ENCODE results near the gene AGBL4. TPM values are rescaled to one million over a fixed set of nuclear protein-coding genes. Genes with fewer than 3 reads are reported as not detected.
A peak's percentile ranks its signal among the peaks of the same experiment; 100 is the strongest.
"Not testable (repeated sequence)": the region's sequence is repeated elsewhere in the genome, so short reads cannot be mapped to it uniquely, and the experiment has no call there.

The AGBL4 gene
- total RNA-seq, 1 experiment from 2014 or later = not detected

GRCh38 chr1:49363628-49364027 is 660.1 kb downstream of the AGBL4 start:
- no peak overlapping the region for H3K4me3 ChIP-seq
- no peaks in the 10 kb centered on the region for H3K27me3 ChIP-seq
- no peaks in the 10 kb centered on the region for H3K9me3 ChIP-seq
- DNase-seq = no peak
- H3K36me3 ChIP-seq = no peaks in the 10 kb centered on the region

- Histone ChIP-seq H3K27me3 (no peaks in the 10 kb centered on the region), H3K36me3 (no peaks in the 10 kb centered on the region), H3K9me3 (no peaks in the 10 kb centered on the region), H3K4me3 (no peak overlapping the region)
- DNase-seq = no peak
These were observed 665.7 kb downstream of the AGBL4 start for GRCh38 chr1:49358036-49358435.

GRCh38 chr1:49356594-49356993 is 667.2 kb downstream of the AGBL4 start:
- Histone ChIP-seq H3K4me3 (no peak overlapping the region), H3K27me3 (no peaks in the 10 kb centered on the region), H3K9me3 (no peaks in the 10 kb centered on the region), H3K36me3 (no peaks in the 10 kb centered on the region)
- DNase-seq = no peak

GRCh38 chr1:49351768-49352167 is 672.0 kb downstream of the AGBL4 start:
- no peaks in the 10 kb centered on the region for H3K9me3 ChIP-seq
- peak; percentile 6 for DNase-seq
- H3K4me3 ChIP-seq = no peak overlapping the region
- H3K27me3 ChIP-seq = no peaks in the 10 kb centered on the region
- H3K36me3 ChIP-seq = no peaks in the 10 kb centered on the region

GRCh38 chr1:49346767-49347349 is 676.9 kb downstream of the AGBL4 start:
- no peak for DNase-seq

GRCh38 chr1:49340576-49340975 is 683.2 kb downstream of the AGBL4 start:
- Histone ChIP-seq H3K27me3 (no peaks in the 10 kb centered on the region), H3K9me3 (no peaks in the 10 kb centered on the region), H3K36me3 (no peaks in the 10 kb centered on the region), H3K4me3 (no peak overlapping the region)
- DNase-seq = no peak

More at GRCh38 chr1:49346767-49347349, 676.9 kb downstream of the AGBL4 start:
- no peaks in the 10 kb centered on the region for H3K9me3 ChIP-seq
- H3K36me3 ChIP-seq = no peaks in the 10 kb centered on the region
- no peaks in the 10 kb centered on the region for H3K27me3 ChIP-seq
- H3K4me3 ChIP-seq = no peak overlapping the region

- Histone ChIP-seq H3K36me3 (no peaks in the 10 kb centered on the region), H3K27me3 (no peaks in the 10 kb centered on the region), H3K4me3 (no peak overlapping the region), H3K9me3 (no peaks in the 10 kb centered on the region)
- DNase-seq = no peak
These were observed 684.7 kb downstream of the AGBL4 start for GRCh38 chr1:49339043-49339442.

- no peaks in the 10 kb centered on the region for H3K9me3 ChIP-seq
- H3K27me3 ChIP-seq = no peaks in the 10 kb centered on the region
- H3K4me3 ChIP-seq = no peak overlapping the region
- no peaks in the 10 kb centered on the region for H3K36me3 ChIP-seq
- no peak for DNase-seq
These were observed 686.5 kb downstream of the AGBL4 start for GRCh38 chr1:49337251-49337650.

- H3K9me3 ChIP-seq = no peaks in the 10 kb centered on the region
- no peaks in the 10 kb centered on the region for H3K27me3 ChIP-seq
- no peaks in the 10 kb centered on the region for H3K36me3 ChIP-seq
- no peak for DNase-seq
- no peak overlapping the region for H3K4me3 ChIP-seq
These were observed 689.8 kb downstream of the AGBL4 start for GRCh38 chr1:49333906-49334305.

- DNase-seq = no peak
- Histone ChIP-seq H3K4me3 (no peak overlapping the region), H3K9me3 (no peaks in the 10 kb centered on the region), H3K27me3 (no peaks in the 10 kb centered on the region), H3K36me3 (no peaks in the 10 kb centered on the region)
These were observed 692.5 kb downstream of the AGBL4 start for GRCh38 chr1:49331066-49331852.

- no peak for DNase-seq
- Histone ChIP-seq H3K36me3 (no peaks in the 10 kb centered on the region), H3K9me3 (no peaks in the 10 kb centered on the region), H3K4me3 (no peak overlapping the region), H3K27me3 (no peaks in the 10 kb centered on the region)
These were observed 699.7 kb downstream of the AGBL4 start for GRCh38 chr1:49323925-49324540.

- H3K4me3 ChIP-seq, DNase-seq, H3K36me3 ChIP-seq, H3K9me3 ChIP-seq, H3K27me3 ChIP-seq: not testable (repeated sequence)
These were observed 703.3 kb downstream of the AGBL4 start for GRCh38 chr1:49320493-49320892.

- H3K9me3 ChIP-seq = no peaks in the 10 kb centered on the region
- H3K4me3 ChIP-seq = no peak overlapping the region
- H3K27me3 ChIP-seq = no peaks in the 10 kb centered on the region
- no peak for DNase-seq
- no peaks in the 10 kb centered on the region for H3K36me3 ChIP-seq
These were observed 704.3 kb downstream of the AGBL4 start for GRCh38 chr1:49319426-49319963.

- no peak overlapping the region for H3K4me3 ChIP-seq
- H3K36me3 ChIP-seq = no peaks in the 10 kb centered on the region
- H3K9me3 ChIP-seq = no peaks in the 10 kb centered on the region
- no peaks in the 10 kb centered on the region for H3K27me3 ChIP-seq
- no peak for DNase-seq
These were observed 705.5 kb downstream of the AGBL4 start for GRCh38 chr1:49318218-49318617.

- Histone ChIP-seq H3K9me3 (no peaks in the 10 kb centered on the region), H3K36me3 (no peaks in the 10 kb centered on the region), H3K27me3 (no peaks in the 10 kb centered on the region), H3K4me3 (no peak overlapping the region)
- DNase-seq = no peak
These were observed 716.3 kb downstream of the AGBL4 start for GRCh38 chr1:49307457-49307856.

- DNase-seq = no peak
- H3K27me3 ChIP-seq = no peaks in the 10 kb centered on the region
- no peak overlapping the region for H3K4me3 ChIP-seq
- H3K36me3 ChIP-seq = no peaks in the 10 kb centered on the region
- H3K9me3 ChIP-seq = no peaks in the 10 kb centered on the region
These were observed 717.2 kb downstream of the AGBL4 start for GRCh38 chr1:49306507-49307070.

- DNase-seq, H3K36me3 ChIP-seq, H3K4me3 ChIP-seq, H3K27me3 ChIP-seq, H3K9me3 ChIP-seq: not testable (repeated sequence)
These were observed 721.4 kb downstream of the AGBL4 start for GRCh38 chr1:49302400-49302799.
